ENCODE data around the gene FBXW7. TPM values are rescaled to one million over a fixed set of nuclear protein-coding genes. Genes with fewer than 3 reads are reported as not detected.
A peak's percentile ranks its signal among the peaks of the same experiment; 100 is the strongest.

FBXW7 gene
- total RNA-seq, 1 donor from 2014 or later: 47.2 TPM

- no peaks in the 10 kb centered on the region for H3K36me3 ChIP-seq
- TF ChIP-seq CTCF (IDR thresholded peaks at IDR 0.05): no peak
- H3K27ac ChIP-seq: no peak overlapping the region
- intact Hi-C loops (cut with DNase I): no loop called here
- ATAC-seq (no peak), DNase-seq (no peak)
- no peak overlapping the region for H3K4me3 ChIP-seq
- H3K27me3 ChIP-seq: no peaks in the 10 kb centered on the region
- no peaks in the 10 kb centered on the region for H3K9me3 ChIP-seq
- peaks cover 4% of the 10 kb centered on the region for H3K4me1 ChIP-seq
Observed at GRCh38 chr4:152480326-152480725, 55.6 kb downstream of the FBXW7 start.

GRCh38 chr4:152479428-152480026, 56.4 kb downstream of the FBXW7 start:
- peak; percentile 41 for ATAC-seq
- intact Hi-C loops (cut with DNase I): no loop called here
- Histone ChIP-seq H3K36me3 (no peaks in the 10 kb centered on the region), H3K27me3 (no peaks in the 10 kb centered on the region), H3K4me1 (peaks cover 4% of the 10 kb centered on the region), H3K9me3 (no peaks in the 10 kb centered on the region), H3K27ac (no peak overlapping the region), H3K4me3 (no peak overlapping the region)
- no peak for DNase-seq
- TF ChIP-seq CTCF (IDR thresholded peaks at IDR 0.05): no peak

- DNase-seq: no peak
- Histone ChIP-seq H3K27ac (no peak overlapping the region), H3K36me3 (no peaks in the 10 kb centered on the region), H3K9me3 (no peaks in the 10 kb centered on the region), H3K4me1 (peaks cover 4% of the 10 kb centered on the region), H3K4me3 (no peak overlapping the region), H3K27me3 (no peaks in the 10 kb centered on the region)
- no peak for TF ChIP-seq CTCF (IDR thresholded peaks at IDR 0.05)
- intact Hi-C loops (cut with DNase I): no loop called here
- ATAC-seq: no peak
Observed at GRCh38 chr4:152478461-152479237, 57.2 kb downstream of the FBXW7 start.

GRCh38 chr4:152476796-152477195, 59.1 kb downstream of the FBXW7 start:
- ATAC-seq (peak; percentile 76), DNase-seq (no peak)
- Histone ChIP-seq H3K4me3 (no peak overlapping the region), H3K36me3 (no peaks in the 10 kb centered on the region), H3K27ac (no peak overlapping the region), H3K9me3 (no peaks in the 10 kb centered on the region), H3K27me3 (no peaks in the 10 kb centered on the region), H3K4me1 (peaks cover 4% of the 10 kb centered on the region)
- intact Hi-C loops (cut with DNase I): no loop called here
- no peak for TF ChIP-seq CTCF (IDR thresholded peaks at IDR 0.05)

GRCh38 chr4:152471251-152471792, 64.6 kb downstream of the FBXW7 start:
- Histone ChIP-seq H3K36me3 (no peaks in the 10 kb centered on the region), H3K9me3 (no peaks in the 10 kb centered on the region), H3K4me1 (no peaks in the 10 kb centered on the region), H3K4me3 (no peak overlapping the region), H3K27ac (no peak overlapping the region), H3K27me3 (no peaks in the 10 kb centered on the region)
- no peak for TF ChIP-seq CTCF (IDR thresholded peaks at IDR 0.05)
- no peak for ATAC-seq
- no peak for DNase-seq
- intact Hi-C loops (cut with DNase I): no loop called here

Data from upper lobe of right lung (tissue), 1 donor.